TTC549 (cell line): ENCODE measurements around the gene INSYN2A.

ENCODE experiments used
- FAIRE-seq: peaks from 2 replicates; lab custom pipeline; 2012; peaks lifted over from hg19 to GRCh38; lab: Jason Lieb, UNC

The INSYN2A gene

GRCh38 chr10:127196282-127197153 is at the start of gene INSYN2A:
TSS of gene INSYN2A (minus strand) at chr10:127196591. CDS start at chr10:127176395, 20,196 bp downstream.
- FAIRE-seq, result no peak

DNA sequence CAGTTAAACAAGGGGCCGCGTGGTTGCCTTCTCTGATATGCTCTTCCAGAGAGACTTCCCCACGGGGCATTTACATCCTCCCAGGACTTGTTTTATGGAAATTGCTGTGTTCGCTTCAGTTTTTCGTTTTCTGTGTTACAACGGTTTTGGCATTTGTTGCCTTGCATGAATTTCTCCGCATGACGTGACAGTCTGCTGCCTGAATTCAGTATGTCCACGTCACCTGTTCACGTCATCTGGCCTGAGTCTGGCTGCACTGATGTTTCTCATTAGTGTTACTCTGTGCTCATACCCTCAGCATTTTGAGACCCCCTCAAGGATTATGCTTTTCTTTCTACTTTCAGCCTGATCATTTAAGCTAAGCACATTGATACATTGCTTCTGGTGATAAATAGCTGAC is 49.1 kb upstream of the INSYN2A start:
- no peak for FAIRE-seq

DNA sequence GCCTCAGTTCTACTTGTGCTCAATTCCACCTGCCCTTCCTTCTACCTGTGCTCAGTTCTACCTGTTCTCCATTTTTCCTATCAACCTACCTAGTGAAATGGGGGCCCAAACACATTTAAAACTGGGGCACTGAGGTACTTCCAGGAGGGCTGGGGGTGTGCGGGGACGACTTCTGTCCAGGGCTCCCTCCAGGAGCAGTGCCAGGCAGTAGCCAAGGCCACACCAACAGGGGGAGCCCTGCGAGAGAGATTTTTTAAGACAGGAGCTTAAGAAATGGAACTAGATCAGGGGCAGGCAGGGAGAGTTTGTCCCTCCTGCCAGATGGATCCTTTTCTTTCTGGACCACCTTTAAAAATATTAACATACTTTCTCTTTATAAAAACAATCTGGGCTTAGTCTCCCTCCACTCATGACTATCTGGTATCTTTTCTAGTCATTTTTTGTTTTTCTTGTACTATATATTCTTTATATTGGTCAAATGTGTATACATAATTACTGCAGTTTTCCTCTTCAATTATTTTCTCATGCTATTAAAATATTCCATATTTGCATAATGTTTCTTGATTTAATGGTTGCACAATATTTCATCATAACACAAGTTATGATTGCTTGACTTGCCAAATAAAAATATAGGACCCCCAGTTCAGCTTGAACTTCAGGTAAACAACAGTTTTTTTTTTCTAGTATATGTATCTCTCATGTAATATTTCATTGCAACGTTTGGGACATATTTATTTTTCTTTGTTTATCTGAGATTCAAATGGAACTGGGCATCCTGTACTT is 47.3 kb upstream of the INSYN2A start:
- FAIRE-seq, result no peak

GRCh38 chr10:127242914-127243313 is 46.5 kb upstream of the INSYN2A start:
- no peak for FAIRE-seq

- no peak for FAIRE-seq
Observed at GRCh38 chr10:127236266-127236665, 39.9 kb upstream of the INSYN2A start.

- FAIRE-seq, result no peak
Observed at GRCh38 chr10:127234306-127234800, 38.0 kb upstream of the INSYN2A start.

GRCh38 chr10:127228195-127228787 is 31.9 kb upstream of the INSYN2A start:
- no peak for FAIRE-seq

- FAIRE-seq, result no peak
Observed at GRCh38 chr10:127227663-127228062, 31.3 kb upstream of the INSYN2A start.

- no peak for FAIRE-seq
Observed at GRCh38 chr10:127227027-127227426, 30.6 kb upstream of the INSYN2A start.

GRCh38 chr10:127221281-127221680 is 24.9 kb upstream of the INSYN2A start:
- FAIRE-seq, result no peak

- FAIRE-seq, result no peak
Observed at GRCh38 chr10:127218658-127219057, 22.3 kb upstream of the INSYN2A start.

GRCh38 chr10:127216786-127217185 is 20.4 kb upstream of the INSYN2A start:
- no peak for FAIRE-seq

- no peak for FAIRE-seq
Observed at GRCh38 chr10:127216274-127216673, 19.9 kb upstream of the INSYN2A start.

GRCh38 chr10:127215866-127216265 is 19.5 kb upstream of the INSYN2A start:
- no peak for FAIRE-seq

GRCh38 chr10:127210936-127211466 is 14.6 kb upstream of the INSYN2A start:
- no peak for FAIRE-seq

DNA sequence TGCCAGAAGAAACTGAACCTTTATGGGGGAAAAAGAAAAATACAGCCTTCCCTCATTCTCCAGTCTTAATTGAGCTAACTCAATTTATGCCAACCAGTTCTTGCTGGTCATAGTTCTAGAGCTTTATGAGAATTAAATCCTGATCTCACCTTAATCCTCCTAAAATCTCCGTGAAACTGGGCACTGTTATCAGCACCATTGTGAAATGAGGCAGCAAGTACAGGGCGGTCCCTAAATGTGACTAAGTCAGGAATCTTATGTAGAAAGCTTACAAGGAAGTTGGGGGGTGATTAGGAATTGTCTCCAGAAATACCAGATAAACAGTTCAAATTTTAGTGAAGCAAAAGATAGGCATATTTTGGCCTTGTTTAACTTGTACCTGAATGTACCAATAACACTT is 10.7 kb upstream of the INSYN2A start:
- FAIRE-seq, result no peak

DNA sequence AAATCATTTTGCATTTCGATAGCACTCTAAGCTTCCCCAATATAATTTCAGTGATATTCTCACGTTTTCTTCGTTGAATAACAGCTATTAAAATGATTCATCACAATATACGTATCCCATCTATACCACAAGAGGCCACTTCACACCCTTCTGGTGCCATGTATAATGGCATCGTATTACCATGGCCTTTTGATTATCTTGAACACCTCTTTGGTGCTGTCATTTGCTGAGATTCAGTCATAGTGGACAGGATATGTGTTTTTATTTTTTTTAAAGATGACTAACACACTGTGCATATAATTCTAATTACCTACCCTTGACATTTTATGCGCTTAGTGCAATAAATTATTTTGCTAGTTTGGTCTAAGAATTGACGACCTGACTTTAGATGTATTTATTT is 6.7 kb upstream of the INSYN2A start:
- FAIRE-seq, result no peak

GRCh38 chr10:127200646-127201045 is 4.3 kb upstream of the INSYN2A start:
- no peak for FAIRE-seq

GRCh38 chr10:127198721-127199120 is 2.3 kb upstream of the INSYN2A start:
- FAIRE-seq, result no peak

- FAIRE-seq, result no peak
Observed at GRCh38 chr10:127198307-127198706, 1.9 kb upstream of the INSYN2A start.

DNA sequence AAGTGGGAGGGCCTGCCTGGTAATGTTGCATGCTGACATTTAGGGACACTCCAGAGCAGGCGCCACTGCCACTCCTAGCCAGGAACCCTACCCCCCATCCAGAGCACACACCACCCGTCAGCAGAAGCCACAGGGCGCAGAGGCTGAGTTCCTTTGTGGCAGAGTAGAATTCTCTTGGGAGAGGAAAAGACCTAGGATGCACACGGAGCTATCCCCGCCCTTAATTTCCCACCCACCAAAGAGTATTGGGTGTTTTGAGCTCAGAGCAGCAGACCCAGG is 702 bp upstream of the INSYN2A start:
- FAIRE-seq, result no peak

DNA sequence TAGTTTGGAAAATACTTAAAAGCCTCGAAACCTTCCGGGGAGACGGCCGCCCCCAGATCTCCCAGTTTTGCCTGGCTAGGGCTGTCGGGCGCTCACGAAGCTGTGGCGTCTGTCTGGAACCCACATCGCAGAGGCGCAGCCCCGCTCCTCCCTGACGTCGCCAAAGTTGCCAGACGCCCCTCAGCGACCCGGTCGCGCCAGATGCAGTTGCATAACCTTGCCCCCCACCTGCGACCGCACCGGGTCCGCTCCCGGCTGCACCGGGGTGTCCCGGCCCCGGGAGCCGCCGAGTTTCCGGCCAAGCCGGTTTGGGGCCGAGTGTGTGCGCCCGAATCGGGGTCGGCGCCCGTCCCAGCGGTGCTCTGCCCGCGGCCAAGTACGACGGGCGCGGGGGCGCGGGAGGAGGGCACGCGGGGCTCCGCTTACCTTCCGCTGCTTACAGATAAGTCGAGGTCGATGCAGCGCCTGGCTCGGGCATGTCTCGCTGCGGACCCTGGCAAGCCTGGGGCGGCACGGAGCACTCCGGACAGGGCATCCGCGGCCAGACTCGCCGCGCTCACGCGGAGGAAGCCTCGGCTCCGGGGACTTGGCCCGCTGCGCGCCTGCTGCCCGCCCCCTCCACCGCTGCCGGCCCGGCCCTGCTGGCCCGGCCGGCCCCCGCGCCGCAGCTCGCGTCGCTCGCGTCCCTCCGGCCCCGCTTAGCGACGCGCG is 665 bp downstream of the INSYN2A start:
- no peak for FAIRE-seq
